Measurements from ENCODE around the gene SH3TC1.

The SH3TC1 gene

DNA sequence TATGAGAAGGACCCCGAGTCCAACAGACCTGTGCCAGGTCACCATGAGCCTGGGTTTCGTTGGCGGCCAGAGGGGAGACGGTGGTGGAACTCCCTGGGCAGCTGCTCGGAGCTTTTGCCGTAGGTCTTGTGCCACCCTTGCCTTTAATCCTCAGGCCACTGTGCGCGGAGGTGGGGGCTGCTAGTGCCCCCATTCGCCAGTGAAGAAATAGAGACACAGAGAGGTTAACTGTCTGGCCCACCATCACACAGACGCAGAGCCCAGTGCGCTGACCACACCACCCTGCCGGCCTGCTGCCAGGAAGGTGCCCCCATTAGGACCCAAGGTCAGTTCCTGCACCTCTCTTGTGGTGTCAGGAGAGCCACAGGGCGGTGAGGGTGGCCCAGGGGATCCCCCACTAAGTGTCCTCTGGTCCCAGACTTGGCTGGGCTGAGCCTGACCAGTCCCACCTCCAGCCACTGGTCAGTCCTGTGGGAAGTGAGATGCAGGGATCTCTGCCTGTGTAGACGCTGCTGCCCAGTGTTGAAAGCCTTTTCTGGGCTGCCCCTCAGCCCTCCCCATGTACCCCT is 42.2 kb downstream of the SH3TC1 start:
- DNase-seq, result no peak
- no peaks in the 10 kb centered on the region for H3K36me3 ChIP-seq (replicated peaks)

DNA sequence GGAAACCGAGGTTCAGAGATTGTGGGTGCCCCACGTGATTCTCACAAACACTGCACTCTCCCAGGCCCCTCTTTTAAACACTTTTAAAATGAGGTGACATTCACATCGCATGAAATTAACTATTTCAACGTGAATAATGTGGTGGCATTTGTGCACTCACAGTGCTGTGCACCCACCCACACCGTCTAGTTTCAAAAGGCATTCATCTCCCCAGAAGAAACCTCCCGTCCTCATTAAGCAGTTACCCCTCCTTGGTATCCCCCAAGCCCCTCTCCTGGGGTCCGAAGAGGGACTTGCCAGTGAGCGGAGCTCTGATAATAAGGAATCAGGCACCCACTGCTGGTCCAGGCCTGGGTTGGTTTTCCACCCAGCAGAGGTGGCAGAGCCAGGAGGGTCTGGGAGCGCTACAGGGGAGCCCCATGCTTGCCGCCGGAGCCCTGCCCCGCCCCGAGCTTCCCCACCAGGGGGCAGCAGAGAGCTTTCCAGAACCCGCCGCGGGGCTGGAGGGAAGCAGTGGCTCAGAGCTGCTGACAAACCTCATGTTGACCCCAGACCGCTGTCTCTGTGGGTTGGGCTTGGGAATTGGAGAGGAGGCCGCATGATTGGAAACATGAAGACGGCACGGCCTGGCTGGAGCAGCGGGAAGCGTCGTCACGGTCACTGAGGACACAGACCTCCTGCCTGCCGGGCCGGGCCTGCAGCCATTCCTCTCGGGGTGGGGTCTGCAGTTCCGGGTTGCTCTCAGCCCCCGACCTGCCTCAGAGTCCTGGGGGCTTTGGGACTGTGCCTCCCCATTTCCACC is 43.0 kb downstream of the SH3TC1 start:
- TF ChIP-seq, protein P1, sequence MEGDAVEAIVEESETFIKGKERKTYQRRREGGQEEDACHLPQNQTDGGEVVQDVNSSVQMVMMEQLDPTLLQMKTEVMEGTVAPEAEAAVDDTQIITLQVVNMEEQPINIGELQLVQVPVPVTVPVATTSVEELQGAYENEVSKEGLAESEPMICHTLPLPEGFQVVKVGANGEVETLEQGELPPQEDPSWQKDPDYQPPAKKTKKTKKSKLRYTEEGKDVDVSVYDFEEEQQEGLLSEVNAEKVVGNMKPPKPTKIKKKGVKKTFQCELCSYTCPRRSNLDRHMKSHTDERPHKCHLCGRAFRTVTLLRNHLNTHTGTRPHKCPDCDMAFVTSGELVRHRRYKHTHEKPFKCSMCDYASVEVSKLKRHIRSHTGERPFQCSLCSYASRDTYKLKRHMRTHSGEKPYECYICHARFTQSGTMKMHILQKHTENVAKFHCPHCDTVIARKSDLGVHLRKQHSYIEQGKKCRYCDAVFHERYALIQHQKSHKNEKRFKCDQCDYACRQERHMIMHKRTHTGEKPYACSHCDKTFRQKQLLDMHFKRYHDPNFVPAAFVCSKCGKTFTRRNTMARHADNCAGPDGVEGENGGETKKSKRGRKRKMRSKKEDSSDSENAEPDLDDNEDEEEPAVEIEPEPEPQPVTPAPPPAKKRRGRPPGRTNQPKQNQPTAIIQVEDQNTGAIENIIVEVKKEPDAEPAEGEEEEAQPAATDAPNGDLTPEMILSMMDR (IDR thresholded peaks at IDR 0.05; ENCODE audit: low read depth, low read length, missing control alignments), result peak; percentile 98
- in situ Hi-C loops (cut with HindIII; ENCODE audit: low pct_ligation_motif_present, low sequenced_read_pairs), result no loop called here
- Histone ChIP-seq H3K36me3 (replicated peaks) (no peaks in the 10 kb centered on the region), H3K27me3 (replicated peaks) (no peaks in the 10 kb centered on the region), H3K27ac (peak overlapping the region; percentile 28), H3K4me3 (ENCODE audit: low read depth, low read length) (no peak overlapping the region)
- DNase-seq, result peak; percentile 89

More for the DNA sequence above, 42.2 kb downstream of the SH3TC1 start:
- Histone ChIP-seq H3K27ac (no peak overlapping the region), H3K4me3 (ENCODE audit: low read depth, low read length) (no peak overlapping the region), H3K27me3 (replicated peaks) (no peaks in the 10 kb centered on the region)
- in situ Hi-C loops (cut with HindIII; ENCODE audit: low pct_ligation_motif_present, low sequenced_read_pairs), result no loop called here
- TF ChIP-seq, protein P1 (IDR thresholded peaks at IDR 0.05; ENCODE audit: low read depth, low read length, missing control alignments), result no peak

DNA sequence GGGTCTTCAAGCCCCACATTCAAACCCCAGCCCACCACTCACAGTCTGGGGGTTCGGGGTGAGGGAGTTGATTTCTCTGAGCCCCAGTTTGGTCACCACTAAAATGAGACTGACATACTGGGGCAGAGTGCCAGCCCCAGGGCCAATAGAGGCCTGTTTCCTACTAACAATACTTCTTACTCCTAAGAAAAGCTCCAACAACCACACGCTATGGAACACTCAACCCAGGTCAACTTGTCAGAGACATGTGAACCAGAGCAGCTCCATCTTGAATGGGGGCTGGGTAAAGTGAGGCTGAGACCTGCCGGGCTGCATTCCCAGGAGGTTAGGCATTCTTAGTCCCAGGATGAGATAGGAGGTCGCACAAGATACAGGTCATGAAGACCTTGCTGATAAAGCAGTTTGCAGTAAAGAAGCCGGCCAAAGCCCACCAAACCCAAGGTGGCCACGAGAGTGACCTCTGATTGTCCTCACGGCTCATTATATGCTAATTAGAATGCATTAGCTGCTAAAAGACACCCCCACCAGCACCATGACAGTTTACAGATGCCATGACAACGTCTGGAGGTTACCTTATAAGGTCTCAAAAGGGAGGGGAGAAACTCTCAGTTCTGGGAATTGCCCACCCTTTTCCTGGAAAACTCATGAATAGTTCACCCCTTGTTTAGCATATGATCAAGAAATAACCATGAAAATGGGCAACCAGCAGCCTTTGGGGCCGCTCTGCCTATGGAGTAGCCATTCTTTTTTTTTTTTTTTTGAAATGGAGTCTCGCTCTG is 43.9 kb downstream of the SH3TC1 start:
- in situ Hi-C loops (cut with HindIII; ENCODE audit: low pct_ligation_motif_present, low sequenced_read_pairs), result no loop called here
- TF ChIP-seq, protein P1 (IDR thresholded peaks at IDR 0.05; ENCODE audit: low read depth, low read length, missing control alignments), result no peak
- no peak for DNase-seq
- H3K4me3 ChIP-seq (ENCODE audit: low read depth, low read length), result no peak overlapping the region
- peak overlapping the region; percentile 28 for H3K27ac ChIP-seq
- H3K27me3 ChIP-seq (replicated peaks), result no peaks in the 10 kb centered on the region
- H3K36me3 ChIP-seq (replicated peaks), result no peaks in the 10 kb centered on the region

DNA sequence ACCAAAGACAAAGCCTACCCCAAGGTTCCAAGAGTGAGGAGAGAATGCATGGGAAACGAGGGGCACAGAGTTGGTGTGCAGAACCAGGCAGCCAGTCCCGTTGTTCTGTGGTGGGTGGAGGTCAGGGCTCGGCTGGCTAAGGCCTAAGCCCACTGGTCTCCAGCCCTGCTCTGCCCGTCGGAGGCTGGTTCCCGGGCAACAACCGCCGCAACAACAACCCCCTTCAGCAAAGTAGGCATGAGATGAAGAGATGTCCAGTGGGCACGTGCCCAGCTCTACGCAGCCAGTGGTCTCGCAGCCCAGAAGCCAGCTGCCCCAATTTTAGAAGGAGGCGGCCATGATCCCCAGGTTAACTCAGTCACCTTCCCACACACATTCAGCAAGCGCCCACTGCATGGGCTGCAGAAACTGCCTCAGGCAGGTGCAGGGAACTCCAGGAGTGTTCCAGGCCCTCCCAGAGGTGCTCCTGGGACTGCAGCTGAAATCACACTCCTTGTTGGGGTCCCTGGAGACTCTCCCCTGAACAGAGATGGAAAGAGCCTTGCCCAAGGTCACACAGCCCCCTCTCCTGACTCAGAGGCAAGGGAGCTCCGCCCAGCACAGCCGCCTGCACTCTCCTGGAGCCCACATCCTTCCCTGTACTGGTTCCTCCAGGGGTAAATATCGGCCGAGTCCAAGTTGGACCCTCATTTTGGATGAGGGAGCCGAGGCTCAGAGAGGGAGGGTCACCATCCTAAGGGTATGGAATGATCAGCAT is 45.1 kb downstream of the SH3TC1 start:
- in situ Hi-C loops (cut with HindIII; ENCODE audit: low pct_ligation_motif_present, low sequenced_read_pairs), result no loop called here
- H3K4me3 ChIP-seq (ENCODE audit: low read depth, low read length), result no peak overlapping the region
- TF ChIP-seq, protein P1 (IDR thresholded peaks at IDR 0.05; ENCODE audit: low read depth, low read length, missing control alignments), result no peak
- H3K36me3 ChIP-seq (replicated peaks), result no peaks in the 10 kb centered on the region
- H3K27ac ChIP-seq, result no peak overlapping the region
- no peak for DNase-seq
- no peaks in the 10 kb centered on the region for H3K27me3 ChIP-seq (replicated peaks)

DNA sequence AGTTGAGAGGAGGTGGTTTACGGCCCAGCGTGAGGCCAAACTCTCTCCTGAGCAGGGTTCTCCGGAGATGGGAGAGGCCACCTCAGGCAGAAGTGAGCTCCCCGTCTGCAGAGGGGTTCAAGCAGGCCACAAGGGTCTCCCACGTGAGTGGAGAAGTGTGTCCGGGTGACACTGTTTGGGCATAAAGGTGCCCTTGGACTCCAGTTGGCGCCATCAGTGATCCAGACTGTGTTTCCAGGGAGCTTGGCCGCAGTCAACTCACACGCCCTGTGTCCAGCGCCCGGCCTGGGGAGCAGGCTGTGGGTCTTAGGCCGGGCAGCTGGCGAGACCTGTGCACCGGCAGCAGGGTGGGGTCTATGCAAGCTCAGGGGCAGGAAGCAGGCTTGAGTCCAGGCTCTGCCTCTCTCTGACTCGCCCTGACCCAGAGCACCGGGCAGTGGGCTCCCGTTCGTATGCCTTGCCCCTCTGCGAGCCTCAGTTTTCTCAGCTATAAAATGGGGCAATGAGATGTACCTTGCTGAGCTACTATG is 45.9 kb downstream of the SH3TC1 start:
- in situ Hi-C loops (cut with HindIII; ENCODE audit: low pct_ligation_motif_present, low sequenced_read_pairs), result no loop called here
- TF ChIP-seq, protein P1 (IDR thresholded peaks at IDR 0.05; ENCODE audit: low read depth, low read length, missing control alignments), result no peak
- H3K4me3 ChIP-seq (ENCODE audit: low read depth, low read length), result no peak overlapping the region
- no peak for DNase-seq
- H3K27me3 ChIP-seq (replicated peaks), result no peaks in the 10 kb centered on the region
- no peaks in the 10 kb centered on the region for H3K36me3 ChIP-seq (replicated peaks)
- H3K27ac ChIP-seq, result no peak overlapping the region

Measured in brain microvascular endothelial cell (primary cell).